Body of pancreas (tissue), 4 donors: ENCODE measurements around the gene PEAK1. TPM values are rescaled to one million over a fixed set of nuclear protein-coding genes. Genes with fewer than 3 reads are reported as not detected.

Experiments
- ATAC-seq: fragments of 150-250 bp; one replicate; pipeline ENCODE4 v1.9.1; 2016
- DNase-seq, 4 donors: peaks; one replicate each; pipeline ENCODE4 v3.0.0-alpha.2; 2019
- H3K27ac ChIP-seq, 4 donors: fragments of 200-600 bp; sonication (generic); 1 replicate in 3 of 4; 2 replicates in 1 of 4; pipeline versions ENCODE4 v1.5.1 to v1.6.1; 2016 to 2019; ENCODE audit warnings: mild to moderate bottlenecking in 1 of 4, mixed read lengths in 1 of 4, moderate library complexity in 1 of 4
- H3K27me3 ChIP-seq, 2 donors: fragments of 200-600 bp; sonication (generic); one replicate each; pipeline ENCODE4 v1.6.0; 2016; ENCODE audit warnings: mild to moderate bottlenecking in 1 of 2
- H3K36me3 ChIP-seq, 2 donors: fragments of 200-600 bp; sonication (generic); replicated peaks in 1 of 2; 2 replicates each; pipeline ENCODE4 v1.5.1; 2016; ENCODE audit warnings: low read depth in 2 of 2; ENCODE audit not compliant: insufficient read depth in 1 of 2
- H3K4me1 ChIP-seq: fragments of 200-600 bp; sonication (generic); one replicate; pipeline ENCODE4 v1.6.0; 2016
- H3K4me3 ChIP-seq, 2 donors: fragments of 200-600 bp; sonication (generic); 1 replicate in 1 of 2; 2 replicates in 1 of 2; pipeline ENCODE4 v1.5.1; 2016 to 2019
- H3K9me3 ChIP-seq, 3 donors: fragments of 200-600 bp; sonication (generic); 1 replicate in 2 of 3; 2 replicates in 1 of 3; pipeline ENCODE4 v1.5.1; 2016
- CTCF ChIP-seq, 7 experiments: fragments of 450-650 bp in 4 of 7; fragments of 200-600 bp in 3 of 7; sonication (generic) in 3 of 7; IDR thresholded peaks; one replicate each; pipeline ENCODE4 v1.5.1; 2016 to 2019; ENCODE audit warnings: antibody characterized with exemption in 7 of 7
- POLR2A ChIP-seq, 3 donors: fragments of 450-650 bp; IDR thresholded peaks; one replicate each; pipeline ENCODE4 v1.6.1; 2016; ENCODE audit warnings: antibody characterized with exemption in 3 of 3, mild to moderate bottlenecking in 2 of 3
- WGBS, 2 donors: methylation state at CpG; one replicate each; pipeline ENCODE4 v1.1.5; 2017; 5-methylcytosine and 5-hydroxymethylcytosine counted together
- intact Hi-C: fragments of 100-400 bp; cut with DNase I; formaldehyde crosslinking; loops from one replicate; pipeline ENCODE4 v1.15.1; 2023
- total RNA-seq, 2 donors: library from RNA; depleted of rRNA; stranded (reverse); fragments of >200 nt; gene quantifications; one replicate each; pipeline ENCODE4 v1.1.0, GENCODE V29; 2016

PEAK1 gene
- total RNA-seq, 2 donors from 2014 or later: 12.5 to 13.2 TPM

DNA sequence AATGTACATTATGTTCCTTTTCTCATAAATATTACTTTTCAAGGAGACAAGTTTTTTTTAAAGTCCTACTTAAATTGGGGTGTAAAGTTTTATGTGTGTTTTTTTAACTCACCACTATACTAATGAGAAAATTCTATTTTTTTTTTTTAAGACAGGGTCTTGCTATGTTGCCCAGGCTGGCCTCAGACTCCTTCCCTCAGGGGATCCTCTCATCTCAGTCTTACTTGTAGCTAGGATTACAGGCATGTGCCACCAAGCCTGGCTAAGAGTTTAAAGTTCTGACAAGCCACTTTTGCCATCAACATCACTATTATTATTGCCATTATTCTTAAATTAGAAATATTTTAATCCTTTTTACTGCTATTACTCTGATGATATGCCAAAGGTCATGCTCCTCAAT is 356.7 kb downstream of the PEAK1 start:
- no peak for TF ChIP-seq POLR2A (IDR thresholded peaks at IDR 0.05)
- no peak for TF ChIP-seq CTCF (IDR thresholded peaks at IDR 0.05)
- Histone ChIP-seq H3K9me3 (no peaks in the 10 kb centered on the region), H3K4me3 (no peak overlapping the region), H3K27ac (peak overlapping the region in 1 of 4 donors; percentile 62), H3K36me3 (no peaks in the 10 kb centered on the region), H3K4me1 (peaks cover 76% of the 10 kb centered on the region), H3K27me3 (no peaks in the 10 kb centered on the region)
- DNase-seq (no peak), ATAC-seq (no peak)
- intact Hi-C loops: no loop called here

GRCh38 chr15:77060546-77060945 is 359.4 kb downstream of the PEAK1 start:
- no peak for TF ChIP-seq CTCF (IDR thresholded peaks at IDR 0.05)
- TF ChIP-seq POLR2A (IDR thresholded peaks at IDR 0.05): no peak
- Histone ChIP-seq H3K4me3 (no peak overlapping the region), H3K36me3 (no peaks in the 10 kb centered on the region), H3K27ac (no peak overlapping the region), H3K4me1 (peaks cover 55% of the 10 kb centered on the region), H3K27me3 (no peaks in the 10 kb centered on the region), H3K9me3 (no peaks in the 10 kb centered on the region)
- no peak for DNase-seq
- intact Hi-C loops: no loop called here
- ATAC-seq: no peak

- WGBS, 2 donors: 24 to 48% methylated on average over 2 of the region's 2 CpGs
Measured at GRCh38 chr15:77059786-77060361, 360.0 kb downstream of the PEAK1 start.

GRCh38 chr15:77058468-77058867 is 361.4 kb downstream of the PEAK1 start:
- H3K4me1 ChIP-seq: peaks cover 34% of the 10 kb centered on the region
- TF ChIP-seq POLR2A (IDR thresholded peaks at IDR 0.05): no peak
- TF ChIP-seq CTCF (IDR thresholded peaks at IDR 0.05): no peak
- H3K4me3 ChIP-seq: no peak overlapping the region
- intact Hi-C loops: no loop called here
- no peak overlapping the region for H3K27ac ChIP-seq
- no peaks in the 10 kb centered on the region for H3K9me3 ChIP-seq
- ATAC-seq: no peak
- no peaks in the 10 kb centered on the region for H3K36me3 ChIP-seq
- no peaks in the 10 kb centered on the region for H3K27me3 ChIP-seq
- no peak for DNase-seq
- WGBS, 2 donors: 81 to 83% methylated on average over 4 of the region's 4 CpGs

More at GRCh38 chr15:77059786-77060361, 360.0 kb downstream of the PEAK1 start:
- ATAC-seq (no peak), DNase-seq (no peak)
- no peaks in the 10 kb centered on the region for H3K27me3 ChIP-seq
- TF ChIP-seq CTCF (IDR thresholded peaks at IDR 0.05) (no peak), POLR2A (IDR thresholded peaks at IDR 0.05) (no peak)
- no peaks in the 10 kb centered on the region for H3K9me3 ChIP-seq
- H3K4me3 ChIP-seq: no peak overlapping the region
- intact Hi-C loops: no loop called here
- peaks cover 48% of the 10 kb centered on the region for H3K4me1 ChIP-seq
- H3K27ac ChIP-seq: no peak overlapping the region
- H3K36me3 ChIP-seq: no peaks in the 10 kb centered on the region

- 78 to 92% methylated on average over 4 of the region's 4 CpGs for WGBS, 2 donors
- Histone ChIP-seq H3K4me1 (peaks cover 31% of the 10 kb centered on the region), H3K4me3 (no peak overlapping the region), H3K36me3 (no peaks in the 10 kb centered on the region), H3K9me3 (no peaks in the 10 kb centered on the region), H3K27me3 (no peaks in the 10 kb centered on the region), H3K27ac (no peak overlapping the region)
- DNase-seq: no peak
- no peak for ATAC-seq
- TF ChIP-seq POLR2A (IDR thresholded peaks at IDR 0.05): no peak
- TF ChIP-seq CTCF (IDR thresholded peaks at IDR 0.05): no peak
- intact Hi-C loops: no loop called here
Measured at GRCh38 chr15:77057685-77058084, 362.2 kb downstream of the PEAK1 start.
